ENCODE results near the gene PREX1. TPM values are rescaled to one million over a fixed set of nuclear protein-coding genes. Genes with fewer than 3 reads are reported as not detected.

Gene PREX1
- total RNA-seq, 2 donors from 2014 or later: 11.5 to 21.7 TPM

DNA sequence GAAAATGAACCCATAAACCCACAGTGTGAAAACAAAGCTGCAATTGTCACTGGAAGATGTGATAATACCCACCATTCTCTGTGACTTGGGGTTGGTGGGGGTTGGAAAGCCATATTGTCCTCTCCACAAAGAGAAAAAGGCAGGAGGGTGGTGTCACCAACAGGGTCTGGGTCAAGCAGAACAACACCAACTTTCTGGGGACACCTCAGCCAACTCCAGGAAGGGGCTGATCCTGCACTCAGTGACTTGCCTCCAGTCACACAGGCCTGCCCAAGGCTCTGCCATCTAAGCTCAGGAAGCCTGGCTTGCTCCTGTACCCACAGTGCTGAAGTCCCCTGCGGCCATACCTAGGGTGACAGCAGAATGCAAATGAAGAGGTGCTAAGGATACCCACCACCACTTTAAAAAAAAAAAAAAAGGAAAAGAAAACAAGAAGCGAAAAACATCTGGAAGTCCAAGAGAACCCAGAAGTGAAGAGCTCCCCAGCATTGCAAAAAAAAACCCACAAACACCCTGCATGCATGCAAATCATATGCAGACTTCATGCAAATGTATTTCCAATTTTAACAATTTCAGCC is 110.6 kb downstream of the PREX1 start:
- no peak for DNase-seq (ENCODE audit: low spot score)
- no peak for TF ChIP-seq CTCF (IDR thresholded peaks at IDR 0.05)
- no peaks in the 10 kb centered on the region for H3K9me3 ChIP-seq
- H3K4me1 ChIP-seq: peaks cover 0 to 10% of the 10 kb centered on the region in 2 donors
- H3K36me3 ChIP-seq: no peaks in the 10 kb centered on the region
- H3K27ac ChIP-seq: no peak overlapping the region
- no peaks in the 10 kb centered on the region for H3K27me3 ChIP-seq
- H3K4me3 ChIP-seq: no peak overlapping the region

DNA sequence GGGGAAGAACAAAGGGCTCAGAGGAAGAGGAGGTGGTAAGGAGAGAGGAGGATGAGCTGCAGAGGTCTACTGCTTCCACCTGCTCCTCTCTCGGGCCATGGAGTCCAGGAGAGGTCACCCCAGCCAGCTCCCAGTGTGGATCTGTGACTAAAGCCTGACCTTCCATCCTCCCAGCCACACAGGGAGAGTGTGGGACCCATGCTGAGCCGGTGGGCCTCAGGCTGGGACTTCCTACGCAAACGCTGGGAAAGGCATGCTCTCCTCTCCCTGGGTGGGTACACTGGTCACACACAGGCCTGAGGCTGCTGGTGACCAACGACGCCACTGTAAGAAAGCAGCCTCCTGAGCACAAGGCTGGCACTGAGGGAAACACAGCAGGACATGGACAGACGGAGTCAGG is 111.3 kb downstream of the PREX1 start:
- TF ChIP-seq CTCF (IDR thresholded peaks at IDR 0.05): no peak
- Histone ChIP-seq H3K4me1 (peaks cover 0 to 5% of the 10 kb centered on the region in 2 donors), H3K4me3 (no peak overlapping the region), H3K9me3 (no peaks in the 10 kb centered on the region), H3K27me3 (no peaks in the 10 kb centered on the region), H3K36me3 (no peaks in the 10 kb centered on the region), H3K27ac (no peak overlapping the region)
- DNase-seq (ENCODE audit: low spot score): no peak

DNA sequence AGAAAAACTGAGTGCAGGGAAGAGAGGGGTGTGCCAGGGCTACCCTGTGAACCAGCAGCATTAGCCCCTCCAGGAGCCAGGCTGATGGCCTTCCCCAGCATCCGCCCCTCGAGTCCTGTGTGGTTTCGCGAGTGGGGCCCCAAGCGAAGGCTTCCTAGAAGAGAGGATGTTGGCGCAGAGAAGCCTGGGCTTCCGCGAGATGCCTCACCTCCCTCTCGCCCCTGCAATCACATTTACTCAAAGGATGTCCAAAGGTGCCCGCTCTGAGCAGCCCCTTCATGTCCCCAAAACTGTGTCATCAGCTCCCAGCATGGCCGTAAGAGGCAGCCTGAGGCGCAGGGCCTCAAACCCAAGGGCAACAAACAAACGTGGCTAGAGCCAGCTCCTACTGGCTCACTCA is 111.7 kb downstream of the PREX1 start:
- H3K27ac ChIP-seq: no peak overlapping the region
- H3K27me3 ChIP-seq: no peaks in the 10 kb centered on the region
- no peaks in the 10 kb centered on the region for H3K36me3 ChIP-seq
- H3K9me3 ChIP-seq: no peaks in the 10 kb centered on the region
- no peak overlapping the region for H3K4me3 ChIP-seq
- TF ChIP-seq CTCF (IDR thresholded peaks at IDR 0.05): no peak
- H3K4me1 ChIP-seq: peaks cover 0 to under 1% of the 10 kb centered on the region in 2 donors
- DNase-seq (ENCODE audit: low spot score): no peak

- no peak for TF ChIP-seq CTCF (IDR thresholded peaks at IDR 0.05)
- DNase-seq (ENCODE audit: low spot score): no peak
- no peaks in the 10 kb centered on the region for H3K9me3 ChIP-seq
- H3K4me1 ChIP-seq: no peaks in the 10 kb centered on the region
- H3K27ac ChIP-seq: no peak overlapping the region
- no peaks in the 10 kb centered on the region for H3K36me3 ChIP-seq
- no peaks in the 10 kb centered on the region for H3K27me3 ChIP-seq
- H3K4me3 ChIP-seq: no peak overlapping the region
These were observed 113.0 kb downstream of the PREX1 start for GRCh38 chr20:48714764-48715163.

DNA sequence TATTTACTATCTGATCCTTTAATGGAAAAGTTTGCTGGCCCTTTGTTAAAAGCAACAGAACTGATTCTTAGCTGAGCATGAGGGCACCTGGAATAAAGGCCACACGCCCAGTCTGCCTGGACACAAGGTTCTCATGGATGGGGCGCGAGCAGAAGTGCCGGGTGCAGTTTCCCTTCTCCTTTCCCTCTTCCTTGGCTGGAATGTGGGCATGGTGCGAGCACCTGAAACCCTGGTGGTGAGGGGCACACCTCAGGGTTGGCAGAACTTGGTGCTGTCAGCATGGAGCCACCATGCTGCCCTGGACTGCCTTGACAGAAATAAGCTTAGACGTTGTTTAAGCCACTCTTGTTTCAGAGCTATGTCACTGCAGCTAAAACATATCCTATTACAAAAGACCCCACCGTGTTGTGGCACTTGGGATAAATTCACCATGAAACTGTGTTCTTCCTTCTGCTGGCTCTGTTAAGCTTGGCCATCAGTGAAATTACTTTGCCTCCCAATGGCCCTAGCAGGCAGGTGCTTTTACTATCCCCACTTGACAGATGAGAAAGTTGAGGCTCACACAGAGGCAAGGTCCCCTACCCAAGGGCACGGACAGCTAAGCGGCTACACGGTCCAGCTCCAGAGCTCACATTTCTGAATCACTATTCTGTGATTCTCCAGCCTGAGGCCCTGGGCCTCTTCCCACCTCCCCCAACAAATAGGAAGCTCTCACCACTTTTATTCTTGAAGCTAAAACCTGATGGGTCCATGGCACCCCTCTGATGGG is 115.9 kb downstream of the PREX1 start:
- Histone ChIP-seq H3K36me3 (no peaks in the 10 kb centered on the region), H3K4me3 (no peak overlapping the region), H3K4me1 (peaks cover 0 to 7% of the 10 kb centered on the region in 2 donors), H3K27ac (no peak overlapping the region), H3K27me3 (no peaks in the 10 kb centered on the region), H3K9me3 (no peaks in the 10 kb centered on the region)
- no peak for TF ChIP-seq CTCF (IDR thresholded peaks at IDR 0.05)
- DNase-seq (ENCODE audit: low spot score): no peak
